Measurements from ENCODE around the gene NXPH1.

Gene NXPH1

DNA sequence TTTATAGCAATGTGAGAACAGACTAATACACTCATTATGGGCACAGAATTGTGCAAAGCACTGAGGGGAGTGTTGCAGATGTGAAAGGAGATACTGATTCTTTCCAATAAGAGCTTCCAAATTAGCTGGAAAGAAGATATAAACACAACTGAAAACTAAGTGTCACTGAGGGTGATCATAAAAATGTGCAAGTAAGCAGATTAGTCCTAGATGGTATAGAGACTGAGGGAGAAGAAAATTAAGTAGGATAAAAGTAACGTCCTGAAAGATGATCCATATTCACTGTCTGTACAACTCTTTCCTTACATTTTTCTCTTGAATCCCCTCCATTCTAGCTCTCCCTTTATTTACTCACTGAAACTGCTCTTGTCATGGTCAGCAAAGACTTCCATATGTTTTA is 11.2 kb upstream of the NXPH1 start:
- no peaks in the 10 kb centered on the region for H3K79me2 ChIP-seq (ENCODE audit: control insufficient read depth, low read length)
- H3F3A ChIP-seq (ENCODE audit: control insufficient read depth, insufficient read depth), result no peaks in the 10 kb centered on the region
- H3K9me2 ChIP-seq (replicated peaks; ENCODE audit: control insufficient read depth, low read length), result no peaks in the 10 kb centered on the region
- no peak overlapping the region for H3K4me2 ChIP-seq (ENCODE audit: low read length)
- no peaks in the 10 kb centered on the region for H3K36me3 ChIP-seq (ENCODE audit: control insufficient read depth, low read length)
- no peaks in the 10 kb centered on the region for H3K4me1 ChIP-seq (ENCODE audit: control insufficient read depth, low read length)
- TF ChIP-seq, protein P1, sequence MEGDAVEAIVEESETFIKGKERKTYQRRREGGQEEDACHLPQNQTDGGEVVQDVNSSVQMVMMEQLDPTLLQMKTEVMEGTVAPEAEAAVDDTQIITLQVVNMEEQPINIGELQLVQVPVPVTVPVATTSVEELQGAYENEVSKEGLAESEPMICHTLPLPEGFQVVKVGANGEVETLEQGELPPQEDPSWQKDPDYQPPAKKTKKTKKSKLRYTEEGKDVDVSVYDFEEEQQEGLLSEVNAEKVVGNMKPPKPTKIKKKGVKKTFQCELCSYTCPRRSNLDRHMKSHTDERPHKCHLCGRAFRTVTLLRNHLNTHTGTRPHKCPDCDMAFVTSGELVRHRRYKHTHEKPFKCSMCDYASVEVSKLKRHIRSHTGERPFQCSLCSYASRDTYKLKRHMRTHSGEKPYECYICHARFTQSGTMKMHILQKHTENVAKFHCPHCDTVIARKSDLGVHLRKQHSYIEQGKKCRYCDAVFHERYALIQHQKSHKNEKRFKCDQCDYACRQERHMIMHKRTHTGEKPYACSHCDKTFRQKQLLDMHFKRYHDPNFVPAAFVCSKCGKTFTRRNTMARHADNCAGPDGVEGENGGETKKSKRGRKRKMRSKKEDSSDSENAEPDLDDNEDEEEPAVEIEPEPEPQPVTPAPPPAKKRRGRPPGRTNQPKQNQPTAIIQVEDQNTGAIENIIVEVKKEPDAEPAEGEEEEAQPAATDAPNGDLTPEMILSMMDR (IDR thresholded peaks at IDR 0.05; ENCODE audit: low read depth, low read length, poor library complexity, severe bottlenecking), result no peak
- TF ChIP-seq EZH2phosphoT487 (IDR thresholded peaks at IDR 0.05; ENCODE audit: borderline replicate concordance, low read length), result no peak
- 0 out of 2 replicates have a peak, but pooled peaks cover 4% of the 10 kb centered on the region for H3K27me3 ChIP-seq (ENCODE audit: control insufficient read depth, low read length)
- H3K9me3 ChIP-seq (ENCODE audit: control insufficient read depth, insufficient read depth, low read length), result no peaks in the 10 kb centered on the region
- H3K27ac ChIP-seq (ENCODE audit: low read depth, low read length), result no peak overlapping the region
- H3K4me3 ChIP-seq (ENCODE audit: low read length), result no peak overlapping the region
- H4K20me1 ChIP-seq (ENCODE audit: control insufficient read depth, insufficient read depth, low read depth, low read length), result no peaks in the 10 kb centered on the region

DNA sequence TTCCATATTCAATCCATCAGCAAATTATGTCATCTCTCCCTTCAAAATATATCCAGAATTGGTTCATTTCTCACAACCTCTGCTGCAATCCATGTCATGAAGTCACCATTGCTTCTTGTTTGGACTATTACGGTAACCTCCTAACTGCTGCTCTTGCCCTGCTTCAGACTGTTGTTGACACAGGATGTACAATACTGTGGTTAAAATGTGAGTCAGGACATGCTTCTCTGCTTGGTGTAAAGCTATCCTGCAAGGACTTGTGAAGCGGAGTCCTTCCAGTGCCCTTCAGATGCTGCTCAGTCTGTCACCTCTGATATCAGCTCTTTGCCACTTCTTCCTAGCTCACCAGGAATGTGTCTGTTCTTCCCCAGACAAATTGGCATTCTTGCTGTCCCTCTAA is 10.4 kb upstream of the NXPH1 start:
- H3K36me3 ChIP-seq (ENCODE audit: control insufficient read depth, low read length), result no peaks in the 10 kb centered on the region
- H4K20me1 ChIP-seq (ENCODE audit: control insufficient read depth, insufficient read depth, low read depth, low read length), result no peaks in the 10 kb centered on the region
- TF ChIP-seq EZH2phosphoT487 (IDR thresholded peaks at IDR 0.05; ENCODE audit: borderline replicate concordance, low read length), result no peak
- TF ChIP-seq, protein P1 (IDR thresholded peaks at IDR 0.05; ENCODE audit: low read depth, low read length, poor library complexity, severe bottlenecking), result no peak
- H3K79me2 ChIP-seq (ENCODE audit: control insufficient read depth, low read length), result no peaks in the 10 kb centered on the region
- no peaks in the 10 kb centered on the region for H3K4me1 ChIP-seq (ENCODE audit: control insufficient read depth, low read length)
- no peak overlapping the region for H3K4me3 ChIP-seq (ENCODE audit: low read length)
- no peaks in the 10 kb centered on the region for H3K9me3 ChIP-seq (ENCODE audit: control insufficient read depth, insufficient read depth, low read length)
- H3K27ac ChIP-seq (ENCODE audit: low read depth, low read length), result no peak overlapping the region
- H3K9me2 ChIP-seq (replicated peaks; ENCODE audit: control insufficient read depth, low read length), result no peaks in the 10 kb centered on the region
- 0 out of 2 replicates have a peak, but pooled peaks cover 4% of the 10 kb centered on the region for H3K27me3 ChIP-seq (ENCODE audit: control insufficient read depth, low read length)
- no peaks in the 10 kb centered on the region for H3F3A ChIP-seq (ENCODE audit: control insufficient read depth, insufficient read depth)
- no peak overlapping the region for H3K4me2 ChIP-seq (ENCODE audit: low read length)

DNA sequence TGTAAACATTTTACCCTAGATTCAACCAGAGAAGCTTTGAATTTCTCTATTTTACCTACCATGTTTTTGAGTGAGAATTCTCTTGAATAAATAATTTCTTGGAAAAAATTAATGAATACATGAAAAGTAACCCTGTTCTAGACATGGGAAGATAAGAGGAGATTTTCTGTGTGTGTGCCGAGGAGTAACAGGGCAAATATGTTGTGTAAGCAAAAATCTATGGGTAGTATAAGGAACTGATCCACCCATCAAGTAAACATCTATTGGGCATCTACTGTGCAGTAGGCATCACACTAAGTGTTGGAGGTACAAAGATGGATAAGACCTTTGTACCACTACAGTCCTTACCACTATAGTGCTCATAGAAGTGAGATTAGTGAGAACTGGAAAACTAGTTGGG is 8.2 kb upstream of the NXPH1 start:
- H3K4me3 ChIP-seq (ENCODE audit: low read length), result no peak overlapping the region
- no peaks in the 10 kb centered on the region for H3K9me3 ChIP-seq (ENCODE audit: control insufficient read depth, insufficient read depth, low read length)
- H3K9me2 ChIP-seq (replicated peaks; ENCODE audit: control insufficient read depth, low read length), result no peaks in the 10 kb centered on the region
- 0 out of 2 replicates have a peak, but pooled peaks cover 2% of the 10 kb centered on the region for H3K27me3 ChIP-seq (ENCODE audit: control insufficient read depth, low read length)
- H4K20me1 ChIP-seq (ENCODE audit: control insufficient read depth, insufficient read depth, low read depth, low read length), result no peaks in the 10 kb centered on the region
- TF ChIP-seq, protein P1 (IDR thresholded peaks at IDR 0.05; ENCODE audit: low read depth, low read length, poor library complexity, severe bottlenecking), result no peak
- H3F3A ChIP-seq (ENCODE audit: control insufficient read depth, insufficient read depth), result no peaks in the 10 kb centered on the region
- no peak overlapping the region for H3K4me2 ChIP-seq (ENCODE audit: low read length)
- no peak overlapping the region for H3K27ac ChIP-seq (ENCODE audit: low read depth, low read length)
- no peaks in the 10 kb centered on the region for H3K36me3 ChIP-seq (ENCODE audit: control insufficient read depth, low read length)
- H3K4me1 ChIP-seq (ENCODE audit: control insufficient read depth, low read length), result no peaks in the 10 kb centered on the region
- no peaks in the 10 kb centered on the region for H3K79me2 ChIP-seq (ENCODE audit: control insufficient read depth, low read length)

DNA sequence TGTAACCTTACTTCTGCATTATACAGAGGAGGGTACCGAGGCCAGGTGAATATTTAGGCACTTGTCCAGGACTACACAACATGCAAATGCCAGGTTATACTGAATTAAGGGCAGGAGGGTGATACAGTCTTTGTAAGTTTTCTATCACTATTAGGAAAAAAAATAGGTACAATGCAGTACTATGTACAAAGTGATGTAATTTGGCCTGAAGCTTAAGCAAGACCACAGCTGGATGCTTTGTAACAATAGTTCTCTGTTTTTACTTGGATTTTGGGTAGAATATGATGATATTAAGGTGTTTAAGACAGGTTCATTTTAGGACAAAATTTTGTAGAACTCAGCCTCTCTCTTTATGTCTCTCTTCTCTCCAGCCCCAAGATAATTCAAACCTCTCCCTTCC is 2.8 kb upstream of the NXPH1 start:
- Histone ChIP-seq H3F3A (ENCODE audit: control insufficient read depth, insufficient read depth) (no peaks in the 10 kb centered on the region), H3K9me3 (ENCODE audit: control insufficient read depth, insufficient read depth, low read length) (no peaks in the 10 kb centered on the region), H3K9me2 (replicated peaks; ENCODE audit: control insufficient read depth, low read length) (no peaks in the 10 kb centered on the region), H3K4me3 (ENCODE audit: low read length) (no peak overlapping the region), H3K36me3 (ENCODE audit: control insufficient read depth, low read length) (no peaks in the 10 kb centered on the region), H3K27me3 (ENCODE audit: control insufficient read depth, low read length) (no peaks in the 10 kb centered on the region; the same call in 1 of the 2 replicates), H3K4me2 (ENCODE audit: low read length) (no peak overlapping the region), H3K4me1 (ENCODE audit: control insufficient read depth, low read length) (no peaks in the 10 kb centered on the region), H4K20me1 (ENCODE audit: control insufficient read depth, insufficient read depth, low read depth, low read length) (no peaks in the 10 kb centered on the region), H3K27ac (ENCODE audit: low read depth, low read length) (no peak overlapping the region), H3K79me2 (ENCODE audit: control insufficient read depth, low read length) (no peaks in the 10 kb centered on the region)
- no peak for TF ChIP-seq EZH2phosphoT487 (IDR thresholded peaks at IDR 0.05; ENCODE audit: borderline replicate concordance, low read length)
- TF ChIP-seq, protein P1 (IDR thresholded peaks at IDR 0.05; ENCODE audit: low read depth, low read length, poor library complexity, severe bottlenecking), result no peak
